GM19372 (cell line): Measurements from ENCODE around the gene TXNRD2.
"Not testable (repeated sequence)": the region's sequence is repeated elsewhere in the genome, so short reads cannot be mapped to it uniquely, and the experiment has no call there.

Source experiments
- ATAC-seq: cut with Tn5 transposase; IDR thresholded peaks from one replicate; pipeline ENCODE4 v1.9.1; 2021; ENCODE audit warnings: mild to moderate bottlenecking, low read depth, moderate library complexity; ENCODE audit not compliant: unreplicated experiment

The TXNRD2 gene

DNA sequence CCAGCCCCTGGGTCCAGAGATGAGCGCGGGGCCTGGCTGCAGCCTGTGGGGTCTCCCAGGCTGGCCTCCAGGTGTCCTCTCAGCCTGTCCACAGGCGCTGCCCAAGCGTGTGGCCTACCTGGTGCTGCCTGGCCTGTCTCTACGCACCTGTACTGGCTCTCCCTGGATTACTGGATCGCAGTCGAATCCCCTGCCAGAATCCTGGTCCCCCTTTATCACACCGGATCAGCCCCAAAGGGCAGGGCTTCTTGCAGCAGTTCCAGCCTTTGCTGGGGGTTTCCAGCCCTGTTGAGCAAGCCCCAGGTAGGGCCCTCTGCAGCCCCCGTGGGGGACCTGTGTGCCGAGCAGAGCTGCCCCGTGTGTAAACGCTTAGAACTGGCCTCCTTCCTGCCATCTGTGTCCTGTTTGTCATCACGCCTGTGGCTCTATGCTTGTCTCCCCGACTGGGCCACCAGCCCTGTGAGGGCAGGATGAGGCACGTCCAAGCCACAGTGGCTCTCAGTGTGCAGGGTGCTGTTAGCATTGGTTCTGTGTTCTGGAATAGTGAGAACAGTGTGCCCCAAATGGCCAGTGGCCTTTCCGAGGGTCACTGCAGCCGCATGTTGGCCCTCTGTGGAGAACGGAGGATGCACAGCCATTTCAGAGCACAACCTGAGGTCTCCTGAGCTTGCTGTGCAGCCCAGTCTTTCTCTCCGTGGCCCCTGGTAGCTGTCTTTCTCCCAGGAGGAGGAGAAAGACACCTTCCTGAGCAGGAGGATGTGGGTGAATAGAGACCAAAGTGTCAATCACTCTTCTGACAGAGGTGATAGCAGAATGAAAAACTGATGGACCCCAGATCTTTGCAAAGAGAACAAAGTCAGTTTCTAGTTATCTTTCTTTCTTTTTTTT is 13.9 kb upstream of the TXNRD2 start:
- no peak for ATAC-seq

GRCh38 chr22:19951346-19951745 is 9.7 kb upstream of the TXNRD2 start:
- ATAC-seq = no peak

GRCh38 chr22:19948057-19948760 is 6.6 kb upstream of the TXNRD2 start:
- ATAC-seq = no peak

DNA sequence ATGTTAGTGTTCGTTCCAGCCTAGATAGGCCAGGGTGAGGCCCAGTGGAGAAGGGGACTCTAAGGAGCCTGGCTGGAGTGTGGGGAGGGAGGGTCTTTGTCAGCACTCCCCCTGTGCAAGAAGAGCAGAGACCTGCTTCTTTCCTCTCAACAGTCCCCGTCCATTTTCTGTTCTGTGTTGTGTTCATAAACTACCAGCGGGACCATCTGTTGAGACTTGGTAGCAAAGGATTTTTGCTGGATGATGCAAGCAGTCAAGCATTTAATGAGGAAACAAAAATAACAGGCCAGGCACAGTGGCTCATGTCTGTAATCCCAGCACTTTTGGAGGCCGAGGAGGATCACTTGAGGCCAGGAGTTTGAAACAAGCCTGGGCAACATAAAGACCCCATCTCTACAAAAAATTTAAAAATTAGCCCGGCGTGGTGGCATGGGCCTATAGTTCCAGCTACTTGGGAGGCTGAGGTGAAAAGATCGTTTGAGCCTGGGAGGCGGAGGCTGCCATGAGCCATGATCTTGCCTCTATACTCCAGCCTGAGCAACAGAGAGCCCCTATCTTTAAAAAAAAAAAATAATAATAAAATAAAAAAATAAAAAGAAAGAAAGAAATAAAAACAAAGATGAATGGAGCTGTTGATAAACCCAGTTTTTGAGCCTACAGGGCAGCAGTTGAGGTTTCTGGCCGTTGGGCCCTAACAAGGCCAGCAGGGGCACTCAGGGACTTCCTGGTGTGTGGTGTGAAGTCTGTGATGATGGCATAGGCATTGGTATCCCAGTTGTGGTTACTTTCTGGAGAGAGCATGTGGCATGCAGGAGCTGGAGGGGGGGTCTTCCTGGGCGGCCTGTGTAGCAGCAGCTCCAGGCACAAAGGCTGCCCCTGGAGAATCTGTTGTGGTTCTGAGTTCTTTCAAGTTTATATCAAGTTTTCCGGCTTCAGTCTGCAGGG is 1.7 kb upstream of the TXNRD2 start:
- ATAC-seq = no peak

GRCh38 chr22:19942157-19943081 is 801 bp upstream of the TXNRD2 start:
- no peak for ATAC-seq

- no peak for ATAC-seq
Observed at GRCh38 chr22:19940536-19941364, 868 bp downstream of the TXNRD2 start.

GRCh38 chr22:19937616-19938473 is 3.8 kb downstream of the TXNRD2 start:
- ATAC-seq = no peak

DNA sequence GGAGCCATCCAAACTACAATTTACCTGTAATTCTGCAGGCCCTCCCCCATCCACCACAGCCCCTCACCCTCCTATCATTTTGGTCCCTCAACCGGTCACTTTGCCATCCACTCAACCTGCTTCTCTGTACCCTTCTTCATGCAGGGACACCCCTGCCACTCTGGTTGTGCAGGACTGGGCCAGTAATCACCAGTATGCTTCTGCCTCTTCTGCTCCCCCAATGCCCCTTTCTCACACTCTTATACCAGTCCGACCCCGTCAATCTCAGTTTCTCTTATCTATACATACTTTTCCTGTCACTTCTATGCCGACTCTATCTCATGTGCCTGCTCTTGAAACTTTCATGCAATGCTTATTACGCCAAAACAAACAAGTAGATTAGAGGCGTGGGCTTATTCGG is 5.1 kb downstream of the TXNRD2 start:
- ATAC-seq = no peak

DNA sequence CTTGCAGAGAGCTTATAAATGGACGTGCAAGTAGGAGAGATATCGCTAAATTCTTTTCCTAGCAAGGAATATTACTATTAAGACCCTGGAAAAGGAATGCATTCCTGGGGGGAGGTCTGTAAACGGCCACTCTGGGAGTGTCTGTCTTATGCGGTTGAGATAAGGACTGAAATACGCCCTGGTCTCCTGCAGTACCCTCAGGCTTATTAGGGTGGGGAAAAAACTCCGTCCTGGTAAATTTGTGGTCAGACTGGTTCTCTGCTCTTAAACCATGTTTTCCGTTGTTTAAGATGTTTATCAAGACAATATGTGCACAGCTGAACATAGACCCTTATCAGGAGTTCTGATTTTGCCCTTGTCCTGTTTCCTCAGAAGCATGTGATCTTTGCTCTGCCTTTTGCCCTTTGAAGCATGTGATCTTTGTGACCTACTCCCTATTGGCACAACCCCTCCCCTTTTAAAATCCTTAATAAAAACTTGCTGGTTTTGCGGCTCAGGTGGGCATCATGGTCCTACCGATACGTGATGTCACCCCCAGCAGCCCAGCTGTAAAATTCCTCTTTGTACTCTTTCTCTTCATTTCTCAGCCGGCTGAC is 6.4 kb downstream of the TXNRD2 start:
- not testable (repeated sequence) for ATAC-seq

DNA sequence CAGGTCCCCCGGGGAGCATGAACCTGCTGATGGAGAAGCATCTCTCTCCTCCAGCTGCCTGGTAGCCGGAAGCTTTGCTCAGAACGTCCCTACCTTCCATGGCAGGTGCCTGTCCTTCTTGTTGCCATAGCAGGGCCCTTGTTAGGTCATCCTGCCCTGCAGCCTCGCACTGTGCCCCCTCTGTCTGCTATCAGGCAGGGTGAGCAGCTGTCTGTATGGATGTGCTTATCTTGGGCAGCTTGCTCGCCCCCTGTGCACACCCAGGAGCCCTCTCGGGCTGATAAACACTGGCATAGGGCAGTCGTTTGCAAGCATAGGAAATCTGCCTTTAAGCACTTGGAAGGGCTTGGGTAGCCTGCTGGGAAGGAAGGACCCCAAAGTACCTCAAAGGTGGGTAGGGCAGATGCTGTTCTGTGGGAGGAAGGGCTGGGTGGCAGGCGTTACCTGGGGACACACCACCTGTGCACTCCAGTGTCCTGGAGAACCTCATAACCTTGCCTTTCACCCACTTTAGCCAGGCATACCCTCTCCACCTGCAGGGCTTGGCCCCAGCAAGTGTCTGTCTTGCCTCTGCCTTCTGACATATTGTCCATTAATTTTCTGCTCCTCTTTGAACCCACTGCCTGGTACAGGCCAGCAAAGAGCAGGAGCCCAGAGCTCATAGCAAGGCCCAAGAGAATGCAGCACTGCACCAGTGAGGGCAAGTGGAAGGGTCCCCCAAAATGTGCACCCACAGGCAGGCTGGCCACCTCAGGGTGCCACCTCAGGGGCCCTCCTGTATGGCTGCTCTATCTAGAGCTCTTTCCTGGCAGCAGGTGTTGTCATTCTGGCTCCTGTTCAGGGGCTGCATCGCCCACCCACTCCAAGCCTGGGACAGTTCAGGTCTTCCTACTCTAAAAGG is 8.0 kb downstream of the TXNRD2 start:
- no peak for ATAC-seq

- no peak for ATAC-seq
Observed at GRCh38 chr22:19932367-19933206, 9.0 kb downstream of the TXNRD2 start.

DNA sequence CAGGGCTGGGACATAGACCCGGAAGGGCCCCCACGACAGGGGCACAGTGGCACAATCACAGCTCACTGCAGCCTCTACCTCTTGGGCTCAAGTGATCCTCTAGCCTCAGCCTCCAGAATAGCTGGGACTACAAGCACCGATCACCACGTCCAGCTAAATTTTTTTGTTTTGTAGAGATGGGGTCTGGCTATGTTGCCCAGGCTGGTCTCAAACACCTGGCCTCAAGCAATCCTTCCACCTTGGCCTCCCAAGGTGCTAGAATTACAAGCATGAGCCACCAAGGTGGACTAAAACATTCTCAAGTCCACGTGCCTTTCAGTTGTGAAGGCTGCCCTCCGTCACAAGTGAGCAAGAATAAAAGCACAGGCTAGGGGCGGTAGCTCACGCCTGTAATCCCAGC is 10.1 kb downstream of the TXNRD2 start:
- ATAC-seq = no peak

GRCh38 chr22:19930551-19931486 is 10.8 kb downstream of the TXNRD2 start:
- no peak for ATAC-seq
